GM19468 (cell line): ENCODE results near the gene PSRC1.

ENCODE experiments used
- ATAC-seq: cut with Tn5 transposase; IDR thresholded peaks from one replicate; pipeline ENCODE4 v1.9.1; 2021; ENCODE audit warnings: mild to moderate bottlenecking, moderate library complexity, moderate number of reproducible peaks; ENCODE audit not compliant: unreplicated experiment; ENCODE audit errors: extremely low read depth

PSRC1 gene

DNA sequence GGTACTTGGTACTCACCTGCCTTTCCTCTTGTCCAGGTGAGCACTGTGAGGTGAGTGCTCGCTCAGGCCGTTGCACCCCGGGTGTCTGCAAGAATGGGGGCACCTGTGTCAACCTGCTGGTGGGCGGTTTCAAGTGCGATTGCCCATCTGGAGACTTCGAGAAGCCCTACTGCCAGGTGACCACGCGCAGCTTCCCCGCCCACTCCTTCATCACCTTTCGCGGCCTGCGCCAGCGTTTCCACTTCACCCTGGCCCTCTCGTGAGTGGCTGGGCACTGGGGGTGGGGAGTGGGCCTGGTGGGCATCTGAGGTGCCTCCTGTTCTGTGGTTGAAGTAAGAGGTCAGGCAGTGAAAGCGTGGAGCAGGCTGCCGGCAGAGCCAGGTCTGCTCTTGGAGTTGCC lies 21.9 kb downstream of the PSRC1 start:
- ATAC-seq, result no peak

DNA sequence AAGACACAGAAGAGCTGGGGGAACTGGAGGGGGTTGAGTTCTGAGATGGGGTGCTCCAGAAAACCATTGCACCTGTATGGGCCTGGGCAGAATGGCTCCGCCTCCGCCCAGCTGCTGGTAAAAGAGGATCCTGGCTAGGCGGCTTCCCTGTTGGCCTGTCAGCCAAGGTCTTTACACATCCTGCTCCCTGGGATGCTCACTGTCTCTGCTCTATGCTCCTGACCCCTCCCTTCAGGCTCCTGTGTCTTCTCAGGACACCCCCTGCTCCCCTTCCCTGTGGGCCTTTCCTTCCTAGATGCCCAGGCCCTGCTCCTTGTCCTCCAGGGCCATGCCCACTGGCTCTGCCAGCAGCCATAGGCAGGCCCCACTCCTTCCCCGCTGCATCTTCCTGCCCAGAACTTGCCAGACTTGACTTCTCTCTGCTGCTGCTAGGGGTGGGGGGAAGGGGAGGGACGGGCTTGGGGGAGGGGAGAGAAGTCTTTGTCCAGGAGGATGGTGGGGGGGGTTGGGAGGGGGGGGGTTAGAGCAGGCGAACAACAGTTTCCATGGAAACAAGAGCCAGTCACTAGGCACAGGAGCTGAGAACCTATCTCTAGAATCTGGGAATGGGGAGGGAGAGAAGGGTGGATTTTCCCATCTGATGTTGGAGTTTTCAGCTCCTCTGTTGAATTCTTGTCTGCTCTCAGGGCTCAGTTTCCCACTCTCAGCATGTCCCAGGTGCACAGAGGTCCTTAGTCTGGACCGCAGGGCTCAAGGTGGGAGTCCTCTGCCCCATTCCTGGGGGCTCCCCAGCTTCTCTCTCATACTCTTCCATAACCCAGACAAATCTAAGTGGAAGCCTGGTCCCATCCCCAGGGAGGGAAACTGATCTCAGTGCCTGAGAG lies 23.0 kb downstream of the PSRC1 start:
- no peak for ATAC-seq

GRCh38 chr1:109258481-109259466 lies 24.2 kb downstream of the PSRC1 start:
- ATAC-seq, result no peak

- ATAC-seq, result no peak
Measured at GRCh38 chr1:109257682-109258421, 25.1 kb downstream of the PSRC1 start.

GRCh38 chr1:109256971-109257681 lies 25.8 kb downstream of the PSRC1 start:
- no peak for ATAC-seq

DNA sequence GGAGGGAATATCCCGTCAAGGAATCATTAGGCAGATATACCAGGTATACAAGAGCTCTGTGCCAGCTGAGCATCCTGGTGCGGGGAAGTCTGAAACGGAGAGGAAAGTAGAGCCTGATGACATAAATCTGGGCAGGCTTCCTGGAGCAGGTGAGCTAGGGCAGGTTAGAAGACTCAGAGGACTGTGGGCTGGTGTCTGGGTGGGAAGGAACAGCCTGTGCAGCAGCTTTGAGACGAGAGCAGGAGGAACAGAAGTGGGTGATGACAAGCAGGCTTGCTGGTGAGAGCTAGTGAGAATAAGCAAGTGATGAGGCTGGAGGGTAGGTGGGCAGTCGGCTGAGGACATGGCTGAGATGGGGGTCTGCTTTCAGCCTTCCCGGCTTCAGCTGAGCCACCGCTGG lies 26.9 kb downstream of the PSRC1 start:
- ATAC-seq, result no peak

GRCh38 chr1:109255678-109256077 lies 27.3 kb downstream of the PSRC1 start:
- no peak for ATAC-seq

- no peak for ATAC-seq
Measured at GRCh38 chr1:109255097-109255651, 27.8 kb downstream of the PSRC1 start.

- ATAC-seq, result no peak
Measured at GRCh38 chr1:109254621-109255096, 28.3 kb downstream of the PSRC1 start.

DNA sequence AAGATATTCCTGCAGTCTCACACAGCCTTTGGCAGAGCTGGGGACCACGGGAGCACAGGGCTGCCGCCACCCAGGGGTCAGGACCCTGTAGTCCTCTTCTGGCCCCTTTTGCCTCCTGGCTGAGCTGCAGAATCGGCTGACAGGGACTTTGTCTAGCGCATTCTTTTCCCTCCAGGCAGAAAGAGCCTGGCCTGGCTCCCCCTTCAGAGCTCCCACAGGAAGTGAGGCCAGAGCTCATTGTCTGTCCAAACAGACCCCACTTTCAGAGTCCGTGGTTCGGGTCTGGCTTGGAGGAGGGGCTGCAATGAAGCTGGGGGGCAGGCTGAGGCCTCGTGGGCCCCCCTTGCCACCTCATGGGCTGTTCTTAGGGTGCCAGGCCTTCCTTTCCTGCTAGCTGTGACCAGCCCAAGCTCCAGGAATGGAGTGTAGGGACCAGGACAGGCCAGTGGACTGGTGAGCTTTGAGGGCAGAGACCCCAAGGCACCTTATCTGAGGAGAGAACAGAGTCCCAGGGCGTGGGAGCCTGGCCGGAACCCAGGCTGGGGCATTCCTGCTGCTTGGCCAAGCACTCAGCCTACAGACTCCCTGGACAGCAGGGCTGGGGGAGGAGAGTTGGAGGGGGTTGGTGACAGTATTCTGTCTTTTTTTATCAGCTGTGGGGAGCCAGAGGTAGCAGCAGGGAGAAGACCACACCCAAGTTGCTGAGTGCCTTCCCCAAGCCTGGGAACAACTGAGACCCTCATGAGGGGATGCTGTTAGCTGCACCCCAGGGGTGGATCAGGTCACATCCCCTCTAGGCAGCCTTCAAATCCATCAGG lies 28.9 kb downstream of the PSRC1 start:
- ATAC-seq, result no peak

DNA sequence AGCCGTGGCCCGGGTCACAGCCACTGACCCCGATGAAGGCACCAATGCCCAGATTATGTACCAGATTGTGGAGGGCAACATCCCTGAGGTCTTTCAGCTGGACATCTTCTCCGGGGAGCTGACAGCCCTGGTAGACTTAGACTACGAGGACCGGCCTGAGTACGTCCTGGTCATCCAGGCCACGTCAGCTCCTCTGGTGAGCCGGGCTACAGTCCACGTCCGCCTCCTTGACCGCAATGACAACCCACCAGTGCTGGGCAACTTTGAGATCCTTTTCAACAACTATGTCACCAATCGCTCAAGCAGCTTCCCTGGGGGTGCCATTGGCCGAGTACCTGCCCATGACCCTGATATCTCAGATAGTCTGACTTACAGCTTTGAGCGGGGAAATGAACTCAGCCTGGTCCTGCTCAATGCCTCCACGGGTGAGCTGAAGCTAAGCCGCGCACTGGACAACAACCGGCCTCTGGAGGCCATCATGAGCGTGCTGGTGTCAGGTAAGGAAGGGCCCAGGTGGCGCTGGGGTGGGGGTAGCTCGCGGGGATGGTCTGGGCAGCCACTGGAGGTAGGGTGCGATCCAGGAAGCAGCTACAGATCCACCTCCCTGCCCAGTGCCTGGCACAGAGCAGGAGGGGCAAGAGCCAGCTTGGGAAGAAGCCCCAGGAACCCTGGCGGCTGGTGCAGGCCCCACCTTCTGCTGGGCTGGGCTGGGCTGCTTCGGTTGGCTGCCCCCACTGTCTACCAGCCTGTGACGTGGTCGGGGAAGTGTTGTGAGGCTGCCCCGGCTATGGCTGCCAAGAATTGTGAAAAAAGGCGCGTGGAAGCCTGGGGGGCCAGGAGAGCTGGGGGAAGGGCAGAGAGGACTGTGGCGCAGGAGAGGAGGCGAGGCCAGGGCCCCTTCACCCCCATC lies 29.8 kb downstream of the PSRC1 start:
- no peak for ATAC-seq

DNA sequence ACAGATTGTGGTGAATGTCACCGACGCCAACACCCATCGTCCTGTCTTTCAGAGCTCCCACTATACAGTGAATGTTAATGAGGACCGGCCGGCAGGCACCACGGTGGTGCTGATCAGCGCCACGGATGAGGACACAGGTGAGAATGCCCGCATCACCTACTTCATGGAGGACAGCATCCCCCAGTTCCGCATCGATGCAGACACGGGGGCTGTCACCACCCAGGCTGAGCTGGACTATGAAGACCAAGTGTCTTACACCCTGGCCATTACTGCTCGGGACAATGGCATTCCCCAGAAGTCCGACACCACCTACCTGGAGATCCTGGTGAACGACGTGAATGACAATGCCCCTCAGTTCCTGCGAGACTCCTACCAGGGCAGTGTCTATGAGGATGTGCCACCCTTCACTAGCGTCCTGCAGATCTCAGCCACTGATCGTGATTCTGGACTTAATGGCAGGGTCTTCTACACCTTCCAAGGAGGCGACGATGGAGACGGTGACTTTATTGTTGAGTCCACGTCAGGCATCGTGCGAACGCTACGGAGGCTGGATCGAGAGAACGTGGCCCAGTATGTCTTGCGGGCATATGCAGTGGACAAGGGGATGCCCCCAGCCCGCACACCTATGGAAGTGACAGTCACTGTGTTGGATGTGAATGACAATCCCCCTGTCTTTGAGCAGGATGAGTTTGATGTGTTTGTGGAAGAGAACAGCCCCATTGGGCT lies 30.6 kb downstream of the PSRC1 start:
- ATAC-seq, result no peak

DNA sequence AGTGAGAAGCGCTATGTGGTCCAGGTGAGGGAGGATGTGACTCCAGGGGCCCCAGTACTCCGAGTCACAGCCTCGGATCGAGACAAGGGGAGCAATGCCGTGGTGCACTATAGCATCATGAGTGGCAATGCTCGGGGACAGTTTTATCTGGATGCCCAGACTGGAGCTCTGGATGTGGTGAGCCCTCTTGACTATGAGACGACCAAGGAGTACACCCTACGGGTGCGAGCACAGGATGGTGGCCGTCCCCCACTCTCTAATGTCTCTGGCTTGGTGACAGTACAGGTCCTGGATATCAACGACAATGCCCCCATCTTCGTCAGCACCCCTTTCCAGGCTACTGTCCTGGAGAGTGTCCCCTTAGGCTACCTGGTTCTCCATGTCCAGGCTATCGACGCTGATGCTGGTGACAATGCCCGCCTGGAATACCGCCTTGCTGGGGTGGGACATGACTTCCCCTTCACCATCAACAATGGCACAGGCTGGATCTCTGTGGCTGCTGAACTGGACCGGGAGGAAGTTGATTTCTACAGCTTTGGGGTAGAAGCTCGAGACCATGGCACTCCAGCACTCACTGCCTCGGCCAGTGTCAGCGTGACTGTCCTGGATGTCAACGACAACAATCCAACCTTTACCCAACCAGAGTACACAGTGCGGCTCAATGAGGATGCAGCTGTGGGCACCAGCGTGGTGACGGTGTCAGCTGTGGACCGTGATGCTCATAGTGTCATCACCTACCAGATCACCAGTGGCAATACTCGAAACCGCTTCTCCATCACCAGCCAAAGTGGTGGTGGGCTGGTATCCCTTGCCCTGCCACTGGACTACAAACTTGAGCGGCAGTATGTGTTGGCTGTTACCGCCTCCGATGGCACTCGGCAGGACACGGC lies 31.4 kb downstream of the PSRC1 start:
- no peak for ATAC-seq

DNA sequence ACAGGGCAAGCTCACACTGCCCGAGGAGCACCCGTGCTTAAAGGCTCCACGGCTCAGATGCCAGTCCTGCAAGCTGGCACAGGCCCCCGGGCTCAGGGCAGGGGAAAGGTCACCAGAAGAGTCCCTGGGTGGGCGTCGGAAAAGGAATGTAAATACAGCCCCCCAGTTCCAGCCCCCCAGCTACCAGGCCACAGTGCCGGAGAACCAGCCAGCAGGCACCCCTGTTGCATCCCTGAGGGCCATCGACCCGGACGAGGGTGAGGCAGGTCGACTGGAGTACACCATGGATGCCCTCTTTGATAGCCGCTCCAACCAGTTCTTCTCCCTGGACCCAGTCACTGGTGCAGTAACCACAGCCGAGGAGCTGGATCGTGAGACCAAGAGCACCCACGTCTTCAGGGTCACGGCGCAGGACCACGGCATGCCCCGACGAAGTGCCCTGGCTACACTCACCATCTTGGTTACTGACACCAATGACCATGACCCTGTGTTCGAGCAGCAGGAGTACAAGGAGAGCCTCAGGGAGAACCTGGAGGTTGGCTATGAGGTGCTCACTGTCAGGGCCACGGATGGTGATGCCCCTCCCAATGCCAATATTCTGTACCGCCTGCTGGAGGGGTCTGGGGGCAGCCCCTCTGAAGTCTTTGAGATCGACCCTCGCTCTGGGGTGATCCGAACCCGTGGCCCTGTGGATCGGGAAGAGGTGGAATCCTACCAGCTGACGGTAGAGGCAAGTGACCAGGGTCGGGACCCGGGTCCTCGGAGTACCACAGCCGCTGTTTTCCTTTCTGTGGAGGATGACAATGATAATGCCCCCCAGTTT lies 32.3 kb downstream of the PSRC1 start:
- no peak for ATAC-seq
